COLO668 (cell line): Measurements from ENCODE around the gene SAG.

ENCODE experiments used
- DNase-seq: peaks from one replicate; lab custom pipeline; 2025; ENCODE audit not compliant: unreplicated experiment; lab: John Stamatoyannopoulos, UW

The SAG gene

DNA sequence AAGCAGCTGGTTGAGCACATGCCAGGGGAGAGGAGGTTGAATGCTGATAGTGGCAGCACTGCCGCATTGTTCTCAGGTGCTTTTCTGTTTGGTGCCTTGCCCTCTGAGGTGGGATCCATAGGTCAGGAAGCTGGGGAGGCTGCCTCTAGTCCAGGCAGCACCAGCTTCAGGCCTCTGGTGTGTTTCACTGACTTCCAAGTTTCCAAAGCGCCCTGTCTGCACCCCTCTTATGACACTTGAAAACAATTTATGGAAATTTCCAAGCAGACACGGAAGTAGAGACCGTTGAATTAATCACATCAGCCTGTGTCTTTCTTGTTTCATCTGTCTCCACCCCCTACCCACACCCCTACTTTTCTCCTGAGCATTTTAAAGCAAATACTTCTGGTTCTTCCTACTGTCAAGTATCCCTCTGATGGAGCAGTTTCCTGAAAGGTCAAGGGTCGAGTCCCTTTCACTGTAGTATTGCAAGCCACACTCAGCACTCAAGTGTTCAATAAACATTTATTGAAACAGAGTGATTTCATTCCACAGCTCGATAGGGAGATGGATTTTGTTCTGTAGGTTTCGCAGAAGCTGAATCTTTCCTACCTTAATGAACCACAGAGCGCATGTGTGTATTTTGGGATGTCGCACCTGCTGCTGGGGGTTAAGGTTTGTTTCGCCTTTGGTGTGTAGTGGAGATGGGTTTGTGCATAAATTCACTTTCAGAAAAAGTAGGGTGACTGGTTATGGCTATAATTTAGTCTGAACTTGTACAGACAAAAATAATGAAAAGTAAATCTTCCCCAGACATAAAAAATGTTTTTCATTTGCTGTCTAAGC is 68.1 kb downstream of the SAG start:
- no peak for DNase-seq

DNA sequence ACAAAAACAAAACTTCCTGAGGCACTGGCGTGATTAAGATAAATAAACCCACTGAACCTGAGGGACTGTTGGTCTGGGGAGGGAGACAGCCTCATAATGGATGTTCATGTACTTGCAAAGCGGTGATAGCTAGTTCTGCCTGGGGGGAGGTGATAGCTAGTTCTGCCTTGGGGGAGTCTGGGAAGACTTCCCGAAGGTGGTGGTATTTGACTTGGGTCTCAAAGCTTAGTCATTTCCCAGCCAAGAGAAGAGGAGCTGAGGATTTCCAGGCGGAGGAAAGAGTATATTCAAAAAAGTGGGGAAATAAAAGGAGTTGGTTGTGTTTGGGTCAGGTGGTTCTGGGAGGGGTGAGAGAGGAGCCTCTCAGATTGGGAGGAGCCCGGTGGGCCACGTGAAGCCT is 71.4 kb downstream of the SAG start:
- DNase-seq = no peak

DNA sequence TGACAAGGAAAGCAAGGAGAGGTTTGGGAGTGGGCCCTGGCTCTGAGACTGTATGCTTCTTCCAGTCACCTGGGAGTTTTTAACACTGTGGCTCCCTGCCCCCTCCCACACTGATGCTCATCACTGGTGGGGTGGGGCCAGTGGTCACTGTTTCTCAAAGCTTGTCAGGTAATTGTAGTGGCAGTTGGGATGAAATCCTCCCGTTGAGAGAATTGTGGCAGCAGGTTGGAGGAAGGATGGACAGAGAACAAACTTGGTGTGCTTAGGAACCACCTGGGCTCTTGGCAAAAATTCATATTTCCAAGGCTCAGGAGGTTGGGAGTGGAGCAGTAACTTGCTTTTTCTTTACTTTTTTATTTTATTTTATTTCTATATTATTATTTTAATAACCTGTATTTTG is 71.8 kb downstream of the SAG start:
- no peak for DNase-seq

DNA sequence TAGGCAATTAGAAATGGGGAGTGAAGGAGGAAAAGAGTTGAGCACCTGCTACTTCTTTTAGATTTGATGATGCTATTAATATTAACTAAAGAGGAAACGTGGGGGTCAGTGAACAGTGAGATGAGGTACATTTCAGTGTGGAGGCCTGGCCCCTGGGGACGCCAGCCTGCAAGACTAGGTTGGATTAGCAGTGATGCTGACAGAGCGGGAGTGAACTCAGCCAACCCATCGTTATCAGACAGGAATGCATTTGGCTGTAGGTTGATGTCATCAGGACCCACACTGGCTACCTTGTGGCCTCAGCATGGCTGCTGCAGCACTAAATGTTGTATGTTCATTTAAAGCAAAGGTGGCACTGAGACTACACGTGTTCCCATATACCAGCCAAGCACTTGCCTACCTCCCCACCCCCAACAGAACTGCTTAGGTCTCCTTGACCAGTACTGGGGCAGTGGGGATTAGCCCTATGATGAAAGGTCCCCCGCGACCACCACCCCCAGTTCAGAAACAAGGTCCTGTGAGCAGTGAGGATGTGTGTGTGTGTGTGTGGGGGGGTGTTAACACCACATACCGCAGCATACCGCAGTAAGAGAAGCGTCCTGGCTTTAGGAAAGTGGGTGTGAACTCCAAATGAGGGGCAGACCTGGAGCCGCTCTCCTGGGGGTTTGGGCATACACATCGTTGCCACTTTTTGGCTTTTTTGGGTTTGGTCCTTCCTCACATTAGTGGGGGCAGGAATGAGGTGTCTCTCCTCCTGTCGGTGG is 72.7 kb downstream of the SAG start:
- no peak for DNase-seq

DNA sequence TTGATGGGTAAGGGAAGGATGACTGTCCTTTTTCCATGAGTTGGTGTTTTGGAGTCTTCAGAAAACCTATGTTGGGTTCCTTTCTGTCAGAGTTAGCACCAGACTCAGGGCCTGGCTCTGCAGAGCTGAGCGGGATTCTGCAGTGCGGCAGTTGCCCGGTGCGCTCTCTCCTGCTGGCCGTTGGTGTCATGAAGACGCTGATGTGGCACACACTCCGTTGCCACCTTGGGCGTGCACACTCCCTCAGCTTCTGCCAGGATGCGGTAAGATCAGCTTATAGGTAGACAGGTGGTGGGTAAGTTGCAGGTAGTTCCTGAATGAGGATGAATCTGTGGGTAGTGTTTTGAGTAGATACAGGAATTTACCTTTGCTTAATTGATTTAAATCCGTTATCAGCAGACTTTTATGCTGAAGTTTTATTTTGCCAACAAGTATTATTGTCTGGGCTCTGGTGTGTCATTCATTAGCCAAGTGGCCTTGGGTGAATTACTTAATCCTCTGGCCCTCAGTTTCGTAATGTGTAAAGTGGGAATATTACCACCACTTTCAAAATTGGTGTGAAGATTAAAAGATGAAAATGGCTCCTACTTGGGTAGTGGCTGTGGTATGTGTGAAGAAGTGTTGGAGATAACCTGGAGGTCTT is 73.5 kb downstream of the SAG start:
- DNase-seq = no peak

DNA sequence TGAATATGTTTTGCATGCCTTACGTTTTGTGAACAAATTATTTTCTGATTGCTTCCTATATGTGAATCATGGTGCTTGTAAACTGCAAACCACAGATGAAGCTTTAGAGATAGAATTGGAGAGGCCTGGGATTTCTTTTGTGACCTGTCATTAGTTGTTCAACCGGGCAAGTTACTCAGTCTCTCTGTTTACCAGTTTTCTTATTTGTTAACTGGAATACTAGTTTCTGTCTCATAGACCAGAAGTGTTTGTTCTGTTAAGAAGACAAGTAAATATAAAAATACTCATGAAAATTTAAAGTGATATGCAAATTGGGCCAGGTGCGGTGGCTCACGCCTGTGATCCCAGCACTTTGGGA is 74.0 kb downstream of the SAG start:
- no peak for DNase-seq

DNA sequence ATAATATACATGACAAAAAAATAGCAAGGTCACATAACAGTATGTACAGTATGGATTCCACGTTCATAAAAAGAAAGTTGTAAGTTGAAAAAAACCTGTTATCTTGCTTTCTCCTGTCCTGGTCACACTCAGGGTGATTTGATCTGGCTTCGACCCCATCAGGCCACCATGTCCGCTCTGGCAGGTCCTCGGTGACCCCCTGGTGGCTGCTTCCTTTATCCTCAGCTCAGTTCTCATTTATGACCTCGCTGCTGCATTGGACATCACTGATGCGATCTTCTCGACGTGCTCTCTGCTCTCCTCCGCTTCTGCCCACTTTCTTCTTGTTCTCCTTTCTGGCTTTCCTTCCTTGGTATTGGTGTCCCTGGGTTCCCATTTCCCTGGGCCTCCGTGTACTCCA is 76.4 kb downstream of the SAG start:
- DNase-seq = no peak

DNA sequence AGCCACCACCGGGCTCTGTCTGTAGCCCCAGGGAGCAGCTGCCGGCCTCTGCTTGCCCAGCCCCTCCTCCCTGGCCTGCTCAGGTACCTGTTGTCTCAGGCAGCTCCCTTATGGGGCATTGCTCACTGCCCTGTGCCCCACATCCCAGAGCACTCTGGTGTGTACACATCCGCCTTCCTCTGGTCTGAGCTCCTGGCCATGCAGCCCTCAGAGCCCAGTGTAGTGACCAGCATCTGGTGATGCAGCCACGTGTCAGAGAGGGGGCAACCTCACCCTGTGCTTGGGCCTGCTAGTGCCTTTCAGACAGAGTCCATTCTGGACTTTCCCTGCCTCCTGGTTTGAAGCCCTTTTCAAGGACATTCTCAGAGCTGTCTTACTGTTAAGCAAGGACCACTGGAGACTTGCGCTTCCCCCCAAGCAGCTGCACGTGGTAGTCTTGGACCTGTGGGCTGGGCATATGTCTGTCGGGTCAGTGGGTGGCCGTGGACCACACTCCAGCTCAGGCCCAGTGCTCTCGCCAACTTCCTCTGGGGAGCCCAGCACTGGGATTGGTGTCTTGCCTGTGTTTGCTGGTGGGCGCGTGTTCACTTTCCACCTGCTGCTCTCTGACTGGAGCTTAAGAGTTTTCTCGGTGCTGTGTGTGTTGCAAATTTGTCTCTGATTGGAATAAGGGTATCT is 77.3 kb downstream of the SAG start:
- DNase-seq = no peak

DNA sequence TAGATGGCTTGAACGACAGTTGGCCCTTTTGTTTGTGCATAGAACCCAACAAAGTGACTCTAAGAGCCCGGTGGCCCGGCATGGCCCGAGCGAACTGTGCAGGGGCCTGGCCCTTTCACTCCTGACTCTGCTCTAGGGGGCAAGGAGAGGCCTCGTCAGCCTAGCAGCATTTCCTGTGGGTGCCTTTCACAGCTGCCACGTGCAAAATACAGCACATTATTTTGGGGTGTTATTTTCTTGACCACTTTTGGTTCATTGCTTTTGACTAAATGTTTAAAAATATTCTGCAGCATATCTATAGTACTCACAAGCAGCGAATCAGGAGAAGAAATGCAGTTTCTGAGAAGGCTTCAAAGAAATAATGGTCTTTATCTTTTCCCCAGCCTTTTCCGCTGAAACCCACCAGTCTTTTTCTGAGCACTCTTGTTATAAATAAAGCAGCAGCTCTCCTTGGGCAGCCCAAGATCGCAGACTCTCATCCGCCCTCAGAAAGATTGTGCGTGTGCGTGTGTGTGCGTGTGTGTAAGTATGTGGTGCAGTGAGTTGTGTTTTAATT is 78.0 kb downstream of the SAG start:
- DNase-seq = no peak

DNA sequence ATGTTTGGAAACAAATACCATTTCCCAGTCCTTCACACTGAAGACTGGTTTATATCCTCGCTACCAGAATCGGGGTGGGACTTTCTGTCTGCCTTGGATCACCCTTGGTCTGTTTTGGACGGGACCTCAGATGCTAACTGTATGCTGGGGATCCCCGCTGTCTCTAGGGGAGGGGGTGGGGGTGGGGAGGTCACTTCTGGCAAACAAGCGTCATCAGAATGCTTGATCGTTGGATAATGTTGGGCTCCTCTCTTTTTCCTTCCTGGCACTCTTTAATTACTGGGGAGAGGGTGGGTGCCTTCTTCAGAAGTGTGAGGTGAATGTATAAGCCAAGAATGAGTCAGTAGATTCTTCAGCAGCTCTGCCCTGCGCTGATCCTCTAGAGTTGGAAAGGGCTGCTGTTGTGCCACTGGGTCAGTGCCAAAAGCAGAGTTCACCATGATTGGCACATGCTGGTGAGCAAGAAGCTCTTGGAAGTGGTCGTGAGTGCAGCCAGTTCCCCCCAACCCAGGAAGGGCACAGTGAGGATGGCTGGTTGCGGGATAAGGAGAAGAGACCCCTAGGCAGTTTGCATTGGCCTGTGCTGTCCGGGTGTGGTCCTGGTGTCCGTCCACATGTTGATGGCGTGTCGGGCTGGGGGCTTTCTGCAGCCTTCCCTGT is 78.9 kb downstream of the SAG start:
- no peak for DNase-seq

DNA sequence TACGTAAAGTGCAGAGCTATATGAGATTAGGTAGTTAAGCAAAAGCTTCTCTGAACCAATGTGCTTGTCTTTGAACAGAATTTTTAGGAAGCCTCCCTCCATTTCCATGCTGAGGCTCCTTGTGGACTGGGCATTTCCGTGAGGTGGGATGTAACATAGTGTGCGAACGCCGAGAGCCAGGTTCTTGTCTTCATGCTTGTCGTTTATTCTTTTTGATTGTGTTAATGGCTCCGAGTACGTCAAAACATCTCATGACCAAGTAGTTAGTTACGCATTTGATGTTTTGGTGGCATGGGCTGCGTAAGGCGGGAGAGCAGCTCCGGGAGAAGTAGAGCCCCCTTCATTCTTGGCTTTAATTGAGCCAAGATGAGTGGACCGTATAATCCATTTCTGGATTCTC is 79.6 kb downstream of the SAG start:
- no peak for DNase-seq

DNA sequence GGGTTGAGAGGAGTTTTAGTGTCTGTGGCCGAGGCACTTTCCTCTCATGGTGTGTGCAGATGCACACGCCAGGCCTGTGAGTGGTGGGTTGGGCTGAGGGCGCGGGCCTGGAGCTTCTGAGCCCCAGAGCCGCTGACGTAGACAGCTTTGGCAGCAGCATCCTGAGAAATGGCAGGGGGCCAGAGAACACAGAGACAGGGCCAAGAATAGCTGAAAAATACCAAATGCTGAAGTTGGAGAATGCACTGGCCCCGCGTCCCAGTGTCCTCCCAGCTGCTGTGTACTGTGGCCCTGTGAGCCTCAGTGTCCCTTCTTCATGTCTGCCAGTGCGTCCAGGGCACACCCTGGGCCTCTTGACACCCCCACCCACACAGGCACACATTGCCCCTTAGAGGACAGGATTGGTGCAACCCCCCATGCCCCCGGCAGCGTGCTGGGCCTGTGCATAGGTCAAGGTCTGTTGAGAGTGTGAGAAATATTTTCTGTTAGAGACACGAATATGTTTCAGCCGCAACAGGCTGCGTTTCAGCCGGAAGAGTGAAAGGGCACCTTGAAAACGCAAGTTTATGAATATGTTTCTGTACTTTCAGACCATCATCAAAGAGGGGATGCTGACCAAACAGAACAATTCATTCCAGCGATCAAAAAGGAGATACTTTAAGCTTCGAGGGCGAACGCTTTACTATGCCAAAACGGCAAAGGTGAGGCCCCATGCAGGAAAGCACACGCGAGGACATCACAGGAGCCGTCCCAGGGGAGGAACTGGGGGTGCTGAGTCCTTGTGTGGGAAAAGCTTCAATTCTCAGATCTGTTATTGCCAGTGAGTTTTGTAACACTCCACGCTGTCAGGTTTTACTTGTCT is 80.3 kb downstream of the SAG start:
- DNase-seq = no peak

DNA sequence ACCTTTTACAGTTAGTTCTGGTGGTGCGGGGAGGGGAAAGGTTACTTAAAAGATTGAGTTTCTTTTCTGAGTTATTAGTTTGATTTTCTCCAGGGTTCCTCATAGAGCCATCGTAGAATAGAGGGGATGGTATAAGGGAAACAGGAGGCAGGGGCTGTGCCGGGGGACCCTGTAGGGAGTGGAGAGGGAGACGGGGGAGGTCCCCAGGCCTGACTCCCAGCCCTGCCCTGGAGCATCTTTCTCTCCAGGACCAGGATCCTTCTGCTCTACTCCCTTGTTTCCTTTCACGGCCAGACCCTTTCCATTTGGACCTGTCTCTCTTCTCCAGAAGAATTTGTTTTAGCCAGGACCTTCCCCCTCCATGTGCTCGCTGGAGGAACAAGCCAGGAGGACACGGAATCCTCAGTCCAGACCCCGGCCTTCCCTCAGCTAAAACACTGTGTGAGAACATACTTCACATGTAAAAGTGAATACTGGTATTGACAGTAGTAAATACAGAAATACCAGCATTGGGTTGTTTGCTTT is 82.0 kb downstream of the SAG start:
- DNase-seq = no peak

DNA sequence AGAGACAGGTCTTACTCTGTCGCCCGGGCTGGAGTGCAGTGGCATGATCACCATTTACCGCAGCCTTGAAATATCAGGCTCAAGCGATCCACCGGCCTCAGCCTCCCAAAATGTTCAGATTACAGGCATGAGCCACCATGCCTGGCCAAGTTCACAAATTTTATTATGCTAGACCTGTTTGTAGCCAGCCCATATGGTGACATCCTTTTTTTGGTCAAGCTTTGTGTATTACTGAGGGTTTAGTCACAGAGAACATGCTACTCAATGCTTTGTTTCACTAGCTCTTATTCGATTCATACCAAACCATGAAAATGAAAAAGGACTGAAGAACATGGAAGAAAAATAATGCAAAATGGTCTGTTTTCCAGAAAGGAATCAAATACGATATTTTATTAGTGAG is 88.1 kb downstream of the SAG start:
- DNase-seq = no peak
